Measurements from ENCODE around the gene ERMARD.
A peak's percentile ranks its signal among the peaks of the same experiment; 100 is the strongest.

Gene ERMARD

DNA sequence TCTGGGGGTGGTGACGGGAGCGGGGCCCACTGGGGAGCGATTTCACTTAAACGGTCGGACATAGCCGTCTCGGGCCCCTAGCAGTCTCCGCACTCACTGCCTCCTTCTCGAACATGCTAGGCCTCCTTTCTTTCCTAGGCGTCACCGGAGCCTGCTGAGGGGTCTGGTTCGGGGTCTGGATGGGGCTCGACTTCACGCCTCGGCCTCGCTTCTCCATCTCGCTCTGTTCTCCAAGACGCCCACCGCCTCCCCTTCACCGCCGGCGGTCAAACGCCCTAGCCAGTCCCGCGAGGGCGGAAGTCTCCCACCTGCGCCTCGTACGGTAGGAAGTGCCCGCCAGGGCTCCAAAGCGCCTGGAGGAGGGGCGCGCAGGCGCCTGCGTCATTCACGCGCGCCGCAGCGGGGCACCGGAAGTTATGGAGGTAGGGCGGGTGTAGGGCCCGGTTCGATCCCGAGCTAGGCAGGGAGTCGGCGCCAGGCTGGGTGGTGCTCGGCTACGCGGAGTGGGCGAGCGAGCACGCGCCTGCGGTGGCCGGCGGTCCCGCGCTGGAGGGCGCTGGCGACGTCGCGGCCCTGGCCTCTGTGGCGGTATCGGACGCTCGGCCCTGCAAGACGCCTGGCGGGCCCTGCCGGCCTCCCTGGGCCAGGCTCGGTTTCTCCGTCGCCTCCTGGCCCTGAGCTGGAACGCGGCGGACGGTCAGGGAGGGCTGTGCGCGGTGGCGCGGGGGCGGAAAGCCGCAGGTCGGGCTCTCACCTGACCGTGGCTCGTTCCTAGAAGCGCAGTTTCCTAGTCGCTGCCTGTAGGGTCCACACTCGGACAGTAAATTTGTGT is at the start of gene ERMARD, which contains the start of gene DYNLT2:
Gene ERMARD, plus strand, starts transcription at position 381 of the 832 bp plus-strand sequence. Its CDS starts 36 bp downstream, at position 417.
Gene DYNLT2, minus strand, starts transcription at position 331 of the 832 bp plus-strand sequence. Its CDS starts 114 bp downstream, at position 217.
- peak; percentile 89 for DNase-seq

DNA sequence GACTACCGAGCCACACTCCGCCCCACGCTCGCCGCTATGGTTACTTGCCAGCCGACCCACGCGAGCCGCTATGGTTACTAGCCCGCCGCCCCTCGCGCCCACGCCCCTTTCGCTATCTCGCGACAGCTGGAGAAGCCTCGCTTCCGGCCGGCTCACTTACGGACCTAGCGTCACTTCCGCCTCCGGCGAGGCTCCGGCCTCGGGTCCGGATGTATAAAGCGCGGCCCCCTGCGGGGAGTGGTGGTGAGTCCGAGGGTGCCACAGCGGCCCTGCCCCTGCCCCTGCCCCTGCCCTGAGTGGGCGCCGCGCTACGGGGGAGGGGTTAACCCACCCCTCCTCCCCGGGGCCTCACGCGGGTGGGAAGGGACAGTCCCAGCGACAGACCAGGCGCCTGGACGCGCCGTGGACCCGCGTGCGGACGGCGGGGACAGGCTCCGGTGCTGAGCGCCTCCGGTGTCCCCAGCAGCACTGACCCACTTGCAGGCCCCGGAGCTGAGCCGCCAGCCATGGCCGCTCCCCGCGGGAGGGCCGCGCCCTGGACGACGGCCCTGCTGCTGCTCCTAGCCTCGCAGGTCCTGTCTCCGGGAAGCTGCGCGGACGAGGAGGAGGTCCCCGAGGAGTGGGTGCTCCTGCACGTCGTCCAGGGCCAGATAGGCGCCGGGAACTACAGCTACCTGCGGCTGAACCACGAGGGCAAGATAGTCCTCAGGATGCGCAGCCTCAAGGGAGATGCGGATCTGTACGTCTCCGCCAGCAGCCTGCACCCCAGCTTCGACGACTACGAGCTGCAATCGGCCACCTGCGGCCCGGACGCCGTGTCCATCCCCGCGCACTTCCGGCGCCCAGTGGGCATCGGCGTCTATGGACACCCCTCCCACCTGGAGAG is 49.2 kb upstream of the ERMARD start, which contains the start of the genes C6orf120 and WDR27:
Gene C6orf120, plus strand, starts transcription at position 173 of the 886 bp plus-strand sequence. Its CDS starts 334 bp downstream, at position 507.
Gene WDR27, minus strand, starts transcription at position 76 of the 886 bp plus-strand sequence. CDS start 13,024 bp downstream, outside the sequence.
- peak; percentile 96 for DNase-seq

DNA sequence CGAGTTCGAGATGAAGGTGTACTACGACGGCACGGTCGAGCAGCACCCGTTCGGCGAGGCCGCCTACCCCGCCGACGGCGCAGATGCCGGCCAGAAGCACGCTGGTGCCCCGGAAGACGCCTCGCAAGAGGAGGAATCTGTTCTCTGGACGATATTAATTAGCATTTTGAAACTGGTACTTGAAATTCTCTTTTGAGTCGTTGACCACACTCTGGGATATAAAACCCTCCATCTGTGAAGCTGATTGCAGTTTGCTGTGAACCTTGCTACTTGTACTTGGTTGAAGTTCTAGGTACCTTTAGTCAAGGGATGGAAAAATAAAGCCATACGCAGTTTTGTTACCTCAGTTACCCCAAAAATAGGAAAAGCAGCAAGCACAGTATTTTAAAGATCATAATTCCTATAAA is 48.6 kb upstream of the ERMARD start:
- no peak for DNase-seq

GRCh38 chr6:169707772-169708171 is 43.6 kb upstream of the ERMARD start:
- DNase-seq, result no peak

GRCh38 chr6:169709293-169709692 is 42.1 kb upstream of the ERMARD start:
- DNase-seq, result no peak

DNA sequence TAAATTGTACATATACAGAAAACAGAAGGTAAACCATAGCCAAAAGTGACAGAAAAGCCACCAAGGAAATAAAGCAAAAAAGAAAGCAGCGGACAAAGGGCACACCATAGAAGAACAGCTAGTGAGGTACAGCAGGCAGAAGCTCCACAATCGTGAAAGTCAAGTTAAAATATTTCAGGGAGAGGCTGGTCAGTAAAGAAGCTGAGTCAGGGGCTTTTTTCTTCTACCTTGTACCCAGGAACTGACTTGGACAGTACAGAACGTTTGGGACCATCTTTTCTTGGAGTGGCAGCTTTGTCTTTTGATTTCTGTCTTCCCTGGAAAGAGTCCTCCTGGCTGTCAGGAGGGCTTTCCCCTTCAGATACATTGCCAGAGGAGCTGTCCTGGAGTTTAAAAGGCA is 41.4 kb upstream of the ERMARD start:
- no peak for DNase-seq

- DNase-seq, result no peak
These were observed 37.2 kb upstream of the ERMARD start for GRCh38 chr6:169714178-169714577.

DNA sequence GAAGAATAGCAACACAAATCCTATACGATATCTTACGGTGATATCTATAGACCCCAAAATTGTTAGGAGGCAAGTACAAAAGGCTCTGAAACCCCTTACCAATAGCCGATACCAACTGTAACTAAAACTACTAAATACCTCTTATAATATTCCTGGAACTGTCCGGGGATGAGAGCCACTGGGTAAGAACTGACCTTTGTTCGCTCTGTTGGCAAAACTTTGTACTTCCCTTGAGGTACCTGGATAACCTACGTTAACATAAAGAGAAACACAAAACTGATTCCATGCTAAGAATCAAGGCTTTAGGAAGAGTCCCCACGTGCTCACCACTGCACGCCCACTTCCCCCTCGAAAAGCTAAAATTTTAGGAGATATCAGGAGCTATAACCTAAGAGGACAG is 36.8 kb upstream of the ERMARD start:
- no peak for DNase-seq

GRCh38 chr6:169719117-169719516 is 32.3 kb upstream of the ERMARD start:
- no peak for DNase-seq

- DNase-seq, result no peak
These were observed 31.1 kb upstream of the ERMARD start for GRCh38 chr6:169720207-169720855.

DNA sequence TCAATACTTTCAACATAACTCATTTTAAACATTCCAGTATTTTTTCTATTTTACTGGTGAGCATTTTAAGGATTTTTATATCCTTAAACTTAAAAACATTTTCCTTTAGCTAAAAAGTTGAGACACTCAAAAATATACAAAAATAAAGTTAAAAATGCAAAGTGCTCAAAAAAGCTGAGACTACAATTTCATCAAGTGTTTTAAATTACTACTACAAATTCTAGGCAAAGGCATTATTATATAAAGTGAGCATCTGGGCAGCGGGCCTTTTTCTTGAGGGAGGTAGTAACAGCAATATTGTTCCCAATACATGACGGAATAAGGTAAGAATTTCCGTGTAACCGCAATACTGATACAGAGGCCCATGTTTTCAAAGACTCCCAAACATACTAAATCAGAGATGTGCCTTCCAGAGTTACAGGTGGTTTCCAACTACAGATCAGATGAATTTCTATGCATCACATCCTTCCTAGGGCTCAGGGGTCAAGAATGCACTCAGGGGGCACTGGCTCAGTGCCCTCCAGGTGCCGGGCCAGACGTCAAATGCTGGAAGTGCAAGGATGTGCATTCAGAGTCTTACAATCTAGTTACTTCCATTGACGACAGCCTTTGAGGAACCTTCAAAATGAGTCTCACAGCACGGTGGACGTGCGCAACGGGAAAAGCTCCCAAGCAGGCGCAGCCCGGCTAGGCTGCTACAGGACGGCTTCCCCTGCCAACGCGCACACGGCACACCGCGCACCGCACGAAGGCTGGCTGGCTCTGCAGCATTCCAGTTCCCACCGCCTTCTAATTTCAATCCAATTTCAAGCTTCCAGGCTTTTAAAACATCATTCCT is 28.8 kb upstream of the ERMARD start:
- peak; percentile 12 for DNase-seq

DNA sequence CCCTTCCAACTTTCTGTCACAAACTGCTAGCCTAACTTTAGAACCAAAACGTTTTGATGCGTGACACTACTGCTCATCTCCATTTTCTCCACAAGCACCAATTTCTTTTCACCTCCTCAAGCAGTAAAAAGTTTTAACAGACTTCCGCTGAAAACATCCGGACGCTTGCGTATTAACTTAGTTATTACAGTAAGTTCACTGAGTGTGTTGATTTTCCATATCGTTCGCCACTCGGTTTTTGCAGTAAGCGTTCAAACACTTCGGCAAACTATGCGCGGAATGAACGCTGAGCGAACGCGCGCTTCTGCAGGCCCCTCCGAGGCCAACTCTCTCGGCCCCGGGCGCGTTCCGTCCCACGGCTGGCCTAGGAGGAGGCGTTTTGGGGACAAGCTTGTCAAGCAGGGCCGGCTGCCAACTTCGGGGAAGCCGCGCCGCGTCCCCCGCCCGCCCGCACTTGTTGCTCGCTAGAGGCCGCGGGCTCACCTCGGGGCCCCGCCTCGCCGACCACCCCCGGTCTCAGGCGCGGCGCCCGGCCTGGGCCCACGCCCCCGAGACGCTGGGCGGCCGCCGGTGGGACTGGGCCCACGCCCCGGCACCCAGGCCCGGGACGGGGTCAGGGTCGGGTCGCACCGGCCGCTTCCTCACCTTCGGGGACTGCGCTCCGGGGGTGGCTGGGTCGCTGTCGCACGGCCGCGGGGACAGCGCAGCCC is 28.1 kb upstream of the ERMARD start:
- peak; percentile 41 for DNase-seq

GRCh38 chr6:169723991-169724493 is 27.4 kb upstream of the ERMARD start:
- peak; percentile 33 for DNase-seq

GRCh38 chr6:169724494-169725124 is 26.8 kb upstream of the ERMARD start, which contains the start of gene PHF10:
Gene PHF10, minus strand, starts transcription at chr6:169724500. Its CDS starts 569 bp downstream, at chr6:169723931.
- peak; percentile 82 for DNase-seq

DNA sequence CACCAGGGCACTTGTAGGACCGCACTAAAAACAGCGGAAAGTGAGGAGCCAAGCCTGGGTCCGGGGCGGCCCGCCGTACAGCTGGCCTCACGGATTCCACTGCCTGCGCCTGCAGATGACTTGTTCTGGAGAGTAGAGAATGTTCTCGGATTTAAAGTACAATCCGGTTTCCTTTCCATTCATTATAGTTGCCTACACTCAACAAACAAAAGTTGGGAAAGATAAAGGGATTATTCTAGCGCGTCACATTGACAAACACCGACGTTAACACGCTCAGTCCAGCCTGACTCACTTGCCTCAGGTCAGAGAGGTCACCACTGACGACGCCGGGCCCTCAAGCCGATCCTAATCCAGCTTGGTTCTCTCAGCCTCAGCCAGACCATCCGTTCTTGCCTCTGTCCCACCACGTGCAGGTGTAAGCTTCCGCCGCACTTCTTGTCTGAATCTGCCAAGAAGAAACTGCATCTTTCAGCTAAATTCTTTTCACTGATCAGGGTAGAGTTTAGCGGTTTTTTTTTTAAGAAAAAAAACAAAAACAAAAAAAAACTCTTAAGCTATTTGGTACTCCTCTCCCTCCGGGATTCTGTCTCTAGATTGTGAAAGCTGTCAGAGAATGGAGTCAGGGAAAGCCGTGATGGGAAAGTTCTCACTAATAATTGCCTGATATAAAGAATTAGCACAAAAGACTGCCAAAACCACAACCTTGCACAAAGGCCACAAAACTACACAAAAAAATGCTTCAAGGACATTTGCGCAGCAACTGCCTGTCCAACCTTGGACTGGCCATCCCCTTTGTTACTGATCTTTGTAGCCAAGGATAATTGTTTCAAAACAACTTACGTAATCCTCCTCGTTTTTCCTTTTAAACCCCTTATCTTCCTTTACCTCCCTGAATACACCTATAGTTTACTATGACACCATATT is 26.0 kb upstream of the ERMARD start:
- no peak for DNase-seq

DNA sequence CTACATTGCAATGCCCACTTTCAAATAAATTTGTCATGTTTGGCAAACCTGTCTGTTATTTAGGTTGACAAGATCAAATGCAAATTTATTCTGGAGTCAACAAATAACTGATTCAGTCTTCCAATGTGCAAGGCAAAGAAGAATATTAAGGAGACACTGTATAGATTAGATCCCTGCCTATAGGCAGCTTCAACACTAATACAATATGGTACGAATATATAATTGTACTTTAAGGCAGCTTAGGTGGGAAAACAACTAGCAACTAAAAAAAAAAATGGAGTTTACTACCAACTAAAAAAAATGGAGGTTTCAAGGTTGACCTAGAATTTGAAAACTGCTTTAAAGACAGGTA is 25.4 kb upstream of the ERMARD start:
- DNase-seq, result no peak

DNA sequence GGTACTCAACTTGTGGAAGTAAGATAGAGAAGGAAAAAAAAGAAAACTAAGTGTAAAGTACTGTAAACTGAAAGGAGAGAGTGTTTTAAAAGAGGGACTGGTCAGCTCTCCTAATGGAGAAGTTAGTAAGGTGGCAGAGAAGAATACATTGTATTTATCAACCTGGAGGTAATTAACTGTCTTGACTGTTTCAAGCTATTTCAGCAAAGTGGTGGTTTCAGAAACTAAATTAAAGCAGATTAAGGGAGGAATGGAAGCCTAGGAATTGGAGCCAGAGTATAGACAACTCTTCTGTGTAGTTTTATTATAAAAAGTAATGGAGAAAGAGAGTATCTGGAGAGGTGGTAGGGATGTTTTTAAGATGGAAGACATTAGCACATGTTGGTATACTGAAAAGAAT is 24.5 kb upstream of the ERMARD start:
- no peak for DNase-seq

DNA sequence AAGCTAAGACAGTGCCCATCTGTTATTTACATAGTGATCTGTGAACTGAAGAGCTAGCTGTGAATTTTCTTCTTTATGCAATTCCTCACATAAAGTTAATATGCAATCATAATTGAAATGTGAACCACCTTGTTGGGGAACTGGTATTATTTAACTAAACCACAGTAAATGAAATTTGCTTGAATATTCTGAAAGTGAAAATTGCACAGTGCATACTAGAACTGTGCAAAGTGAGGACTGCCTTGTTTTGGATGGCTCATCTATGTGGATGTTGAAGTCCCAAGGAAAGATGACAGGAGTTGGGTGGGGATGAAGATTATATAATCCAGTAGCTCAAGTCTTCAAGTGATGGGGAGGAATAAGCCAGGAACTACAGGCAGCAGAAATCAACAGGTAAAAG is 21.5 kb upstream of the ERMARD start:
- no peak for DNase-seq

All from NCI-H2171 (cell line).